GM20000 (cell line): ENCODE data around the gene SLC16A14.
A peak's percentile ranks its signal among the peaks of the same experiment; 100 is the strongest.

Source experiments
- DNase-seq: peaks from one replicate; pipeline ENCODE4 v3.0.0; 2012; ENCODE audit warnings: low spot score
- TF ChIP-seq, protein P1 (sequence below): IDR thresholded peaks from 2 replicates; pipeline ENCODE4 v1.5.1; 2012; ENCODE audit warnings: mild to moderate bottlenecking, control low read depth; ENCODE audit errors: extremely low read depth, missing control alignments

Gene SLC16A14

DNA sequence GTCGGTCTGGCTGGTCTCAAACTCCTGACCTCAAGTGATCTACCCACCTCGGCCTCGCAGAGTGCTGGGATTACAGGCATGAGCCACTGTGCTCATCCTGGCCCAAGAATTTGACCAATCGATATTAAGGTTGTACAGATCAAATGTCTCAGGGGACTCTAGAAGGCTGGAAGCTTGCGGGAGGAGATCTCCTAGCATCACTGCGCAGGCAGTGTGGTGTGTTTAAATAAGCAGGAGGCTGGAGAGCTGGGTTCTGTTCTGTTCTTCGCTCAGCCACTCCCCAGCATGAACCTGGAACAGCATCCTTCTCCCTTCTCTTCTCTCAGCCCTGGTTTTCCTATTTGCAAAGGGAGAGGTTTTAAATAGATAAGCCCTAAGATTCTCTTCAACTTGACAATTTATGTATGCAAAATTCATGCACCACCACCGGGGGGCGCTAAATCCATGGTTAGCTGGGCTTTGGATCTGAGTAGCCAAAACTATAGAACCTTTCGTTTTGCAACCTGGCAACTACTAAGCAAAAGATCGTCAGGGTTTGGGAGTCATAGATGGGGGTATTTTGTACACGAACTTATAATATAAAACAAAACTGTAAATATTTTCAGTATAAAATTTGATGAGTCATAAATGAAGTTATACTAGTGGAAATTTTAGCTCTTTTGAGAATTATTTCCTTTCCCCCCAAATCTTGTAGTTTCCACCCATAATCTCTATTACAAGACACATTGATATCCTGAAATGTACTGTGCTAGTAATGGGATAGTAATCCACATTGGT, 60.6 kb downstream of the SLC16A14 start:
- peak; percentile 64 for DNase-seq
- TF ChIP-seq, protein P1, sequence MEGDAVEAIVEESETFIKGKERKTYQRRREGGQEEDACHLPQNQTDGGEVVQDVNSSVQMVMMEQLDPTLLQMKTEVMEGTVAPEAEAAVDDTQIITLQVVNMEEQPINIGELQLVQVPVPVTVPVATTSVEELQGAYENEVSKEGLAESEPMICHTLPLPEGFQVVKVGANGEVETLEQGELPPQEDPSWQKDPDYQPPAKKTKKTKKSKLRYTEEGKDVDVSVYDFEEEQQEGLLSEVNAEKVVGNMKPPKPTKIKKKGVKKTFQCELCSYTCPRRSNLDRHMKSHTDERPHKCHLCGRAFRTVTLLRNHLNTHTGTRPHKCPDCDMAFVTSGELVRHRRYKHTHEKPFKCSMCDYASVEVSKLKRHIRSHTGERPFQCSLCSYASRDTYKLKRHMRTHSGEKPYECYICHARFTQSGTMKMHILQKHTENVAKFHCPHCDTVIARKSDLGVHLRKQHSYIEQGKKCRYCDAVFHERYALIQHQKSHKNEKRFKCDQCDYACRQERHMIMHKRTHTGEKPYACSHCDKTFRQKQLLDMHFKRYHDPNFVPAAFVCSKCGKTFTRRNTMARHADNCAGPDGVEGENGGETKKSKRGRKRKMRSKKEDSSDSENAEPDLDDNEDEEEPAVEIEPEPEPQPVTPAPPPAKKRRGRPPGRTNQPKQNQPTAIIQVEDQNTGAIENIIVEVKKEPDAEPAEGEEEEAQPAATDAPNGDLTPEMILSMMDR = peak; percentile 51

- DNase-seq = peak; percentile 71
Observed at GRCh38 chr2:230000118-230000841, 68.4 kb downstream of the SLC16A14 start.

GRCh38 chr2:229997565-229997964, 71.2 kb downstream of the SLC16A14 start:
- TF ChIP-seq, protein P1 = no peak
- DNase-seq = no peak

More at GRCh38 chr2:230000118-230000841, 68.4 kb downstream of the SLC16A14 start:
- TF ChIP-seq, protein P1 = no peak

DNA sequence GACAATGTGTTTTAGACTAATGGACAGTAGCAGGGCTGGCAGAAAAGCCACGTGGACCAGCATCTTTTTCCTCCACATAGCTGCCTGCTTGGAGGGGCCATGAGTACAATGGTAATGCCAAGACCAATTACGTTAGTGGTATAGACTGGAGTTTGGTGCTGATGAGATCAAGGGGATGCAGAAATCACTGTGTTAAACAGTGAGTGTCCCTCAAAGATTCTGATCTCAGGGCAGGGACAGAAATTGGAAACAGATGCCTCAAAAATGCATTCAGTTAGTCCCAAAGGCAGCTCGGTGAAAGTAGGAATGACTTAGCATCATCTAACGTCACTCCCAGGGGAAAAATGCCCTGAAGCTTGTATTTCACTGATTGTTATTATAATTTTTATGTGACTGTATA, 72.4 kb downstream of the SLC16A14 start:
- TF ChIP-seq, protein P1 = no peak

DNA sequence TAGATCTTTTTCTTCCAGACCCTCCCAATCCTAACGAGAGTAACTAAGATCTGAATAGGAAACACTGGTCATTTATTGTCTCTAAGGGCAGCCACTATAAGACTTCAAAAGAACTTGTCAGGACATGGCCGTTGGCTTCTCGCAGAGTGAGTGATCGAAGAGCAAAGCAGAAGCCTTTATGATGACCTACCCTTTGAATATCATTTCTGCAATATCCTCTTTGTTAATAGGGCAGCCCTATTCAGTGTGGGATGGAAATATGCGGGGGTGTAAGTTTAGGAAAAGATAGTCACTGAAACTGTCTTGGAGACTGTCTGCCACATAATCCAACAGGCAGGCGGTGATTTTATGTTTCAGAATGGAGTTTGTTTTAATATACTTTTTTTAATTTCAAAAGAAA, 75.5 kb downstream of the SLC16A14 start:
- TF ChIP-seq, protein P1 = no peak

More for the DNA sequence above, 72.4 kb downstream of the SLC16A14 start:
- DNase-seq = no peak

More for the DNA sequence above, 75.5 kb downstream of the SLC16A14 start:
- DNase-seq = no peak
